ENCODE results near the gene LDLRAD4.

Gene LDLRAD4

GRCh38 chr18:13280070-13280795 is 61.7 kb downstream of the LDLRAD4 start:
- ATAC-seq: no peak
- TF ChIP-seq CSRNP3 (CRISPR knock-in tag; IDR thresholded peaks at IDR 0.05) (no peak), BACH2 (CRISPR knock-in tag; IDR thresholded peaks at IDR 0.05; ENCODE audit: borderline replicate concordance) (no peak), TCF4 (CRISPR knock-in tag; IDR thresholded peaks at IDR 0.05; ENCODE audit: borderline replicate concordance) (no peak), ISL1 (CRISPR knock-in tag; IDR thresholded peaks at IDR 0.05) (no peak), ZNF70 (CRISPR knock-in tag; IDR thresholded peaks at IDR 0.05) (no peak), RARB (CRISPR knock-in tag; IDR thresholded peaks at IDR 0.05) (no peak), ZNF565 (CRISPR knock-in tag; conservative IDR thresholded peaks at IDR 0.05; ENCODE audit: low read depth) (no peak), SNAI2 (CRISPR knock-in tag; IDR thresholded peaks at IDR 0.05) (no peak), ESRRG (CRISPR knock-in tag; IDR thresholded peaks at IDR 0.05) (no peak)

DNA sequence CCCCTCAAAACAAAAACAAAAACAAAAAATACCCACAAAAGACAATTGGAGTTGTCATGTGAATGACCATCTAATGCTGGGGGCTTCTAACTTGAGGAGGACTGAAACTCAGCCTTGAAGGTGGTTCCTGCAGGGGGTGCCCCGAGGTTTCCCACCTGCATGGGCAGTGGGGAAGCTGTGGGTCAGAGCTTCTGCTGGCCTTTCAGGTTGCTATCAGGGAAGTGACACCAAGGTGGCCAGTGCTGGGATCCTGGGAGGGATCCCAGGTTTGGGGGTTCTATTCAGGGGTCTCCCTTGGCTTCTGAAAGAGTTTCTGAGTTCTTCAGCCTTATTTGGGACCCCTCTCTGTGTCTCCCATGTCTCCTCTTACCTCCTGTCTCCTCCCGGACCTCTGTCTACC is 62.8 kb downstream of the LDLRAD4 start:
- no peak for ATAC-seq
- TF ChIP-seq, protein P1, sequence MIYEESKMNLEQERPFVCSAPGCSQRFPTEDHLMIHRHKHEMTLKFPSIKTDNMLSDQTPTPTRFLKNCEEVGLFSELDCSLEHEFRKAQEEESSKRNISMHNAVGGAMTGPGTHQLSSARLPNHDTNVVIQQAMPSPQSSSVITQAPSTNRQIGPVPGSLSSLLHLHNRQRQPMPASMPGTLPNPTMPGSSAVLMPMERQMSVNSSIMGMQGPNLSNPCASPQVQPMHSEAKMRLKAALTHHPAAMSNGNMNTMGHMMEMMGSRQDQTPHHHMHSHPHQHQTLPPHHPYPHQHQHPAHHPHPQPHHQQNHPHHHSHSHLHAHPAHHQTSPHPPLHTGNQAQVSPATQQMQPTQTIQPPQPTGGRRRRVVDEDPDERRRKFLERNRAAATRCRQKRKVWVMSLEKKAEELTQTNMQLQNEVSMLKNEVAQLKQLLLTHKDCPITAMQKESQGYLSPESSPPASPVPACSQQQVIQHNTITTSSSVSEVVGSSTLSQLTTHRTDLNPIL (CRISPR knock-in tag; IDR thresholded peaks at IDR 0.05; ENCODE audit: low read depth): no peak
- no peak for TF ChIP-seq ZC3H10 (CRISPR knock-in tag; IDR thresholded peaks at IDR 0.05)
- no peak for TF ChIP-seq ISL1 (CRISPR knock-in tag; IDR thresholded peaks at IDR 0.05)
- no peak for TF ChIP-seq ZFP30 (CRISPR knock-in tag; IDR thresholded peaks at IDR 0.05)
- no peak for TF ChIP-seq PPARA (CRISPR knock-in tag; IDR thresholded peaks at IDR 0.05; ENCODE audit: borderline replicate concordance)
- TF ChIP-seq CSRNP3 (CRISPR knock-in tag; IDR thresholded peaks at IDR 0.05): no peak
- no peak for TF ChIP-seq BACH2 (CRISPR knock-in tag; IDR thresholded peaks at IDR 0.05; ENCODE audit: borderline replicate concordance)
- TF ChIP-seq CSDC2 (CRISPR knock-in tag; IDR thresholded peaks at IDR 0.05): no peak
- no peak for TF ChIP-seq ESRRG (CRISPR knock-in tag; IDR thresholded peaks at IDR 0.05)

GRCh38 chr18:13283746-13284145 is 65.2 kb downstream of the LDLRAD4 start:
- ATAC-seq: no peak
- TF ChIP-seq ISL1 (CRISPR knock-in tag; IDR thresholded peaks at IDR 0.05) (no peak), SNAI2 (CRISPR knock-in tag; IDR thresholded peaks at IDR 0.05) (no peak), PPARA (CRISPR knock-in tag; IDR thresholded peaks at IDR 0.05; ENCODE audit: borderline replicate concordance) (no peak), RARB (CRISPR knock-in tag; IDR thresholded peaks at IDR 0.05) (no peak), ZFP3 (CRISPR knock-in tag; IDR thresholded peaks at IDR 0.05) (no peak), GLIS3 (CRISPR knock-in tag; IDR thresholded peaks at IDR 0.05) (no peak), ZNF70 (CRISPR knock-in tag; IDR thresholded peaks at IDR 0.05) (no peak), ESRRG (CRISPR knock-in tag; IDR thresholded peaks at IDR 0.05) (no peak), OSR1 (CRISPR knock-in tag; IDR thresholded peaks at IDR 0.05) (no peak), TOX (CRISPR knock-in tag; IDR thresholded peaks at IDR 0.05; ENCODE audit: borderline replicate concordance) (no peak), TCF4 (CRISPR knock-in tag; IDR thresholded peaks at IDR 0.05; ENCODE audit: borderline replicate concordance) (no peak), CSDC2 (CRISPR knock-in tag; IDR thresholded peaks at IDR 0.05) (no peak), POU6F1 (CRISPR knock-in tag; IDR thresholded peaks at IDR 0.05; ENCODE audit: borderline replicate concordance, low read depth) (no peak), ARNTL (CRISPR knock-in tag; IDR thresholded peaks at IDR 0.05; ENCODE audit: borderline replicate concordance, low read depth) (no peak), ZC3H10 (CRISPR knock-in tag; IDR thresholded peaks at IDR 0.05) (no peak), ZFP30 (CRISPR knock-in tag; IDR thresholded peaks at IDR 0.05) (no peak), BACH2 (CRISPR knock-in tag; IDR thresholded peaks at IDR 0.05; ENCODE audit: borderline replicate concordance) (no peak), ZNF565 (CRISPR knock-in tag; conservative IDR thresholded peaks at IDR 0.05; ENCODE audit: low read depth) (no peak)
- TF ChIP-seq, protein P2, sequence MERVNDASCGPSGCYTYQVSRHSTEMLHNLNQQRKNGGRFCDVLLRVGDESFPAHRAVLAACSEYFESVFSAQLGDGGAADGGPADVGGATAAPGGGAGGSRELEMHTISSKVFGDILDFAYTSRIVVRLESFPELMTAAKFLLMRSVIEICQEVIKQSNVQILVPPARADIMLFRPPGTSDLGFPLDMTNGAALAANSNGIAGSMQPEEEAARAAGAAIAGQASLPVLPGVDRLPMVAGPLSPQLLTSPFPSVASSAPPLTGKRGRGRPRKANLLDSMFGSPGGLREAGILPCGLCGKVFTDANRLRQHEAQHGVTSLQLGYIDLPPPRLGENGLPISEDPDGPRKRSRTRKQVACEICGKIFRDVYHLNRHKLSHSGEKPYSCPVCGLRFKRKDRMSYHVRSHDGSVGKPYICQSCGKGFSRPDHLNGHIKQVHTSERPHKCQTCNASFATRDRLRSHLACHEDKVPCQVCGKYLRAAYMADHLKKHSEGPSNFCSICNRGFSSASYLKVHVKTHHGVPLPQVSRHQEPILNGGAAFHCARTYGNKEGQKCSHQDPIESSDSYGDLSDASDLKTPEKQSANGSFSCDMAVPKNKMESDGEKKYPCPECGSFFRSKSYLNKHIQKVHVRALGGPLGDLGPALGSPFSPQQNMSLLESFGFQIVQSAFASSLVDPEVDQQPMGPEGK (CRISPR knock-in tag; IDR thresholded peaks at IDR 0.05; ENCODE audit: borderline replicate concordance): no peak
- TF ChIP-seq, protein P3, sequence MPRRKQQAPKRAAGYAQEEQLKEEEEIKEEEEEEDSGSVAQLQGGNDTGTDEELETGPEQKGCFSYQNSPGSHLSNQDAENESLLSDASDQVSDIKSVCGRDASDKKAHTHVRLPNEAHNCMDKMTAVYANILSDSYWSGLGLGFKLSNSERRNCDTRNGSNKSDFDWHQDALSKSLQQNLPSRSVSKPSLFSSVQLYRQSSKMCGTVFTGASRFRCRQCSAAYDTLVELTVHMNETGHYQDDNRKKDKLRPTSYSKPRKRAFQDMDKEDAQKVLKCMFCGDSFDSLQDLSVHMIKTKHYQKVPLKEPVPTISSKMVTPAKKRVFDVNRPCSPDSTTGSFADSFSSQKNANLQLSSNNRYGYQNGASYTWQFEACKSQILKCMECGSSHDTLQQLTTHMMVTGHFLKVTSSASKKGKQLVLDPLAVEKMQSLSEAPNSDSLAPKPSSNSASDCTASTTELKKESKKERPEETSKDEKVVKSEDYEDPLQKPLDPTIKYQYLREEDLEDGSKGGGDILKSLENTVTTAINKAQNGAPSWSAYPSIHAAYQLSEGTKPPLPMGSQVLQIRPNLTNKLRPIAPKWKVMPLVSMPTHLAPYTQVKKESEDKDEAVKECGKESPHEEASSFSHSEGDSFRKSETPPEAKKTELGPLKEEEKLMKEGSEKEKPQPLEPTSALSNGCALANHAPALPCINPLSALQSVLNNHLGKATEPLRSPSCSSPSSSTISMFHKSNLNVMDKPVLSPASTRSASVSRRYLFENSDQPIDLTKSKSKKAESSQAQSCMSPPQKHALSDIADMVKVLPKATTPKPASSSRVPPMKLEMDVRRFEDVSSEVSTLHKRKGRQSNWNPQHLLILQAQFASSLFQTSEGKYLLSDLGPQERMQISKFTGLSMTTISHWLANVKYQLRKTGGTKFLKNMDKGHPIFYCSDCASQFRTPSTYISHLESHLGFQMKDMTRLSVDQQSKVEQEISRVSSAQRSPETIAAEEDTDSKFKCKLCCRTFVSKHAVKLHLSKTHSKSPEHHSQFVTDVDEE (CRISPR knock-in tag; IDR thresholded peaks at IDR 0.05): no peak

Data from SK-N-SH treated with all-trans-retinoic acid at 6 μM for 48 hours (cell line).